ENCODE measurements around the gene TGFBR2. TPM values are rescaled to one million over a fixed set of nuclear protein-coding genes. Genes with fewer than 3 reads are reported as not detected.

The TGFBR2 gene
- total RNA-seq, 1 experiment from 2014 or later: 22.5 TPM

GRCh38 chr3:30621576-30621975 is 15.2 kb downstream of the TGFBR2 start:
- Histone ChIP-seq H3K4me3 (replicated peaks in 1 of 2; ENCODE audit: low read depth in 1 of 2, low read length in 2 of 2) (no peak overlapping the region), H3K79me2 (ENCODE audit: insufficient read depth, low read length) (peaks cover 100% of the 10 kb centered on the region), H3K36me3 (ENCODE audit: control insufficient read depth in 1 of 2, insufficient read depth in 2 of 2, low read length in 2 of 2) (peaks cover 2 to 5% of the 10 kb centered on the region in 2 experiments; a peak in 1 of 4 replicates), H3K9me2 (ENCODE audit: insufficient read depth) (no peaks in the 10 kb centered on the region), H3K4me2 (ENCODE audit: low read length) (peak overlapping the region; percentile 61), H3K4me1 (ENCODE audit: control insufficient read depth in 1 of 2, insufficient read depth in 2 of 2, low read length in 2 of 2) (peaks cover 95 to 99% of the 10 kb centered on the region in 2 experiments), H4K20me1 (ENCODE audit: insufficient read depth) (no peaks in the 10 kb centered on the region; the same call in 1 of the 2 replicates), H3K9me3 (ENCODE audit: control insufficient read depth in 1 of 2, insufficient read depth in 1 of 2, low read depth in 1 of 2, low read length in 2 of 2) (no peaks in the 10 kb centered on the region), H3K9ac (ENCODE audit: low read length) (0 out of 2 replicates have a peak overlapping the region, but pooled peaks have one; percentile 2), H3K27me3 (ENCODE audit: insufficient read depth, low read length) (no peaks in the 10 kb centered on the region), H3K27ac (ENCODE audit: low read depth, low read length) (peak overlapping the region; percentile 95), H2AFZ (ENCODE audit: low read depth, low read length, poor library complexity, severe bottlenecking) (no peak overlapping the region)
- RAD21 ChIA-PET (ENCODE audit: low non-redundant PET in 1 of 2, low total read pairs in 2 of 2, uncharacterized antibody in 2 of 2, unreplicated experiment in 2 of 2): no interaction called here
- POLR2A ChIA-PET: no interaction called here
- intact Hi-C loops (cut with micrococcal nuclease): loop anchor here (10.0 kb wide), 1 partner anchor 577 kb away; no protein-coding TSS in a partner anchor
- no peak for ATAC-seq
- no TSS peak for BruUV-seq (replicated peaks)
- CTCF ChIA-PET: no interaction called here
- DNase-seq (ENCODE audit: low read depth, low spot score): no peak
- TF ChIP-seq RAD21 (IDR thresholded peaks at IDR 0.05; ENCODE audit: low read depth): no peak
- no peak for TF ChIP-seq MAX (IDR thresholded peaks at IDR 0.05)
- no peak for TF ChIP-seq EZH2 (IDR thresholded peaks at IDR 0.05)
- TF ChIP-seq TCF7L2 (IDR thresholded peaks at IDR 0.05; ENCODE audit: borderline replicate concordance, extremely low read depth, insufficient read depth, insufficient read length): no peak
- TF ChIP-seq ATF3 (IDR thresholded peaks at IDR 0.05): no peak
- TF ChIP-seq JUND (IDR thresholded peaks at IDR 0.05): no peak
- no peak for TF ChIP-seq ZNF274 (IDR thresholded peaks at IDR 0.05; ENCODE audit: low read depth, low read length)
- no peak for TF ChIP-seq CEBPB (IDR thresholded peaks at IDR 0.05; ENCODE audit: low read depth)
- TF ChIP-seq ELF1 (IDR thresholded peaks at IDR 0.05; ENCODE audit: borderline replicate concordance, low read depth): no peak
- no peak for TF ChIP-seq SP1 (IDR thresholded peaks at IDR 0.05; ENCODE audit: low read depth)

GRCh38 chr3:30622047-30622545 is 15.7 kb downstream of the TGFBR2 start:
- H3K9ac ChIP-seq (ENCODE audit: low read length): 0 out of 2 replicates have a peak overlapping the region, but pooled peaks have one; percentile 2
- H3K27ac ChIP-seq (ENCODE audit: low read depth, low read length): peak overlapping the region; percentile 95
- POLR2A ChIA-PET: no interaction called here
- no peak overlapping the region for H3K4me3 ChIP-seq (replicated peaks in 1 of 2; ENCODE audit: low read depth in 1 of 2, low read length in 2 of 2)
- H2AFZ ChIP-seq (ENCODE audit: low read depth, low read length, poor library complexity, severe bottlenecking): no peak overlapping the region
- H3K9me3 ChIP-seq (ENCODE audit: control insufficient read depth in 1 of 2, insufficient read depth in 1 of 2, low read depth in 1 of 2, low read length in 2 of 2): no peaks in the 10 kb centered on the region
- BruUV-seq (replicated peaks): no TSS peak
- H3K4me1 ChIP-seq (ENCODE audit: control insufficient read depth in 1 of 2, insufficient read depth in 2 of 2, low read length in 2 of 2): peaks cover 95 to 99% of the 10 kb centered on the region in 2 experiments
- H3K4me2 ChIP-seq (ENCODE audit: low read length): peak overlapping the region; percentile 61
- peaks cover 2 to 5% of the 10 kb centered on the region in 2 experiments; a peak in 1 of 4 replicates for H3K36me3 ChIP-seq (ENCODE audit: control insufficient read depth in 1 of 2, insufficient read depth in 2 of 2, low read length in 2 of 2)
- no peaks in the 10 kb centered on the region for H3K27me3 ChIP-seq (ENCODE audit: insufficient read depth, low read length)
- CTCF ChIA-PET: no interaction called here
- ATAC-seq: no peak
- peaks cover 100% of the 10 kb centered on the region for H3K79me2 ChIP-seq (ENCODE audit: insufficient read depth, low read length)
- RAD21 ChIA-PET (ENCODE audit: low non-redundant PET in 1 of 2, low total read pairs in 2 of 2, uncharacterized antibody in 2 of 2, unreplicated experiment in 2 of 2): no interaction called here
- H3K9me2 ChIP-seq (ENCODE audit: insufficient read depth): no peaks in the 10 kb centered on the region
- no peaks in the 10 kb centered on the region; the same call in 1 of the 2 replicates for H4K20me1 ChIP-seq (ENCODE audit: insufficient read depth)
- intact Hi-C loops (cut with micrococcal nuclease): loop anchor here (10.0 kb wide), 1 partner anchor 577 kb away; no protein-coding TSS in a partner anchor
- no peak for DNase-seq (ENCODE audit: low read depth, low spot score)
- TF ChIP-seq CEBPB (IDR thresholded peaks at IDR 0.05; ENCODE audit: low read depth): no peak
- TF ChIP-seq ZFX (IDR thresholded peaks at IDR 0.05): no peak
- no peak for TF ChIP-seq ATF3 (IDR thresholded peaks at IDR 0.05)
- TF ChIP-seq EZH2 (IDR thresholded peaks at IDR 0.05): no peak
- no peak for TF ChIP-seq JUND (IDR thresholded peaks at IDR 0.05)
- no peak for TF ChIP-seq FOSL1 (IDR thresholded peaks at IDR 0.05; ENCODE audit: low read depth)
- no peak for TF ChIP-seq TCF7L2 (IDR thresholded peaks at IDR 0.05; ENCODE audit: borderline replicate concordance, extremely low read depth, insufficient read depth, insufficient read length)
